AG04450 (cell line): ENCODE measurements around the gene COPZ1. TPM values are rescaled to one million over a fixed set of nuclear protein-coding genes. Genes with fewer than 3 reads are reported as not detected.
A peak's percentile ranks its signal among the peaks of the same experiment; 100 is the strongest.

Source experiments
- CTCF ChIA-PET: fragments of 300-600, 350-600 bp; formaldehyde crosslinking; extraction: SDS; loops from one replicate; lab custom pipeline; 2022; ENCODE audit warnings: antibody characterized with exemption, inconsistent platforms; lab: Charles Lee
- POLR2A ChIA-PET: fragments of 350-600 bp; formaldehyde crosslinking; extraction: SDS; loops from one replicate; lab custom pipeline; 2021; ENCODE audit warnings: antibody characterized with exemption, inconsistent platforms; lab: Yijun Ruan, JAX
- DNase-seq: peaks from one replicate; pipeline ENCODE4 v3.0.0-alpha.2; 2011; ENCODE audit warnings: low read depth, low spot score
- H3K27ac ChIP-seq: one replicate; pipeline ENCODE4 v1.5.1; 2012; ENCODE audit warnings: low read depth, low read length, control low read depth
- H3K27me3 ChIP-seq: one replicate; pipeline ENCODE4 v1.6.0; 2012; ENCODE audit warnings: low read length; ENCODE audit not compliant: control insufficient read depth, insufficient read depth
- H3K4me3 ChIP-seq: 2 replicates; pipeline ENCODE4 v1.5.1; 2011; ENCODE audit warnings: mild to moderate bottlenecking, low read depth, low read length, control low read depth
- H3K9me3 ChIP-seq: 2 replicates; pipeline ENCODE4 v1.5.1; 2012; ENCODE audit warnings: low read length; ENCODE audit not compliant: control insufficient read depth, insufficient read depth
- polyA plus RNA-seq: library from polyadenylated mRNA; depleted of rRNA; stranded (reverse); fragments of >200 nt; gene quantifications from 2 replicates; pipeline ENCODE4 v1.2.3, GENCODE V29; 2011
- TF ChIP-seq, protein P1 (sequence below): IDR thresholded peaks from 2 replicates; pipeline ENCODE4 v1.5.1; 2011; ENCODE audit warnings: low read depth, low read length, control low read depth, inconsistent platforms

The COPZ1 gene
- polyA plus RNA-seq, 1 experiment: 404 TPM

- DNase-seq: no peak
- TF ChIP-seq, protein P1, sequence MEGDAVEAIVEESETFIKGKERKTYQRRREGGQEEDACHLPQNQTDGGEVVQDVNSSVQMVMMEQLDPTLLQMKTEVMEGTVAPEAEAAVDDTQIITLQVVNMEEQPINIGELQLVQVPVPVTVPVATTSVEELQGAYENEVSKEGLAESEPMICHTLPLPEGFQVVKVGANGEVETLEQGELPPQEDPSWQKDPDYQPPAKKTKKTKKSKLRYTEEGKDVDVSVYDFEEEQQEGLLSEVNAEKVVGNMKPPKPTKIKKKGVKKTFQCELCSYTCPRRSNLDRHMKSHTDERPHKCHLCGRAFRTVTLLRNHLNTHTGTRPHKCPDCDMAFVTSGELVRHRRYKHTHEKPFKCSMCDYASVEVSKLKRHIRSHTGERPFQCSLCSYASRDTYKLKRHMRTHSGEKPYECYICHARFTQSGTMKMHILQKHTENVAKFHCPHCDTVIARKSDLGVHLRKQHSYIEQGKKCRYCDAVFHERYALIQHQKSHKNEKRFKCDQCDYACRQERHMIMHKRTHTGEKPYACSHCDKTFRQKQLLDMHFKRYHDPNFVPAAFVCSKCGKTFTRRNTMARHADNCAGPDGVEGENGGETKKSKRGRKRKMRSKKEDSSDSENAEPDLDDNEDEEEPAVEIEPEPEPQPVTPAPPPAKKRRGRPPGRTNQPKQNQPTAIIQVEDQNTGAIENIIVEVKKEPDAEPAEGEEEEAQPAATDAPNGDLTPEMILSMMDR: no peak
- Histone ChIP-seq H3K27me3 (no peaks in the 10 kb centered on the region), H3K9me3 (no peaks in the 10 kb centered on the region), H3K4me3 (no peak overlapping the region), H3K27ac (no peak overlapping the region)
- POLR2A ChIA-PET: interaction anchor here (1.2 to 1.3 kb wide), 2 partner anchors 16 to 40 kb away, joined by 4 to 6 read pairs; partner anchors contain the start of genes COPZ1 and NFE2
- CTCF ChIA-PET: interaction anchor here (0.6 to 4.8 kb wide), 7 partner anchors 16 to 127 kb away, joined by 3 to 56 read pairs (median 7); partner anchors contain the start of gene COPZ1
These were observed 15.9 kb downstream of the COPZ1 start for GRCh38 chr12:54340846-54341245.

DNA sequence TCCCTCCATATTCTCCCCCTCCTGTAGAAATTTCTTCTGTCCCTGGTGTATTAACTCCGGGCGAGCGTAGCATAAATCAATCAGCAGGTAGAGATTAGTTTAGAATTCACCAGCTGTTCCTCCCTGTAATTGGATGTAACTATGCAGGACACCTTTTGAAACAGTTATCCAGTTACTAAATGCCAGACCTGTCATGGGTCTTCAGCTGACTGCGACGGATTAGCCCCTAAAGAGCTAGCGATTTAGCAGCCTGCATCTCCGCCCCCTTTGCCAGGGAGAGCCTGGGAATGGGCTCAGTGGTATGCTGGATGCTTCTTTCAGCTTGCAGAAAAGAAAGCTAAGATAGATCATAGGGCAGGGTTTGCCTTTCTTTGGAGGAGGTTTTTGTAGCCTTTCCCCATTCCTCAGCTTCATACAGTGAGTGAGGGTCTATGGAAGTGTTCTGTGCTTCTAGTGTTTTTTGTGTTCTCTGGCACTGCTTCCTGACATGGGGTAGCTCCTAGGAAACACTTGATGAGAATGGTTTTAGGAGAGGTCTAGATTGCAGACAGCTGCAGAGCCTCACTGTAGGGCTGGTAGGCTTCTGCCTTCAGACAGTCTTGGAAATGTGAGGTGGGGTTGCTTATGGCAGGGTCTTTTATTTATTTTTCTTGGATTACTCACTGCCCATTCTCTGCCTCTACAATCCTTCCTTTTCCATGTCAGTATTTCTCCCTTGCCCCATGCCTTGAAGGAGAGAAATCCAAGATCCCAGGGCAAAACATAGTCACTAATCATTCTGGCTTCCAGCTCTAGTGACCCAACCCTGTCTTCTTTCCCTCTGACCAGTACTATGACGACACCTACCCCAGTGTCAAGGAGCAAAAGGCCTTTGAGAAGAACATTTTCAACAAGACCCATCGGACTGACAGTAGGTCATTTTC lies 16.7 kb downstream of the COPZ1 start:
- Histone ChIP-seq H3K4me3 (no peak overlapping the region), H3K9me3 (no peaks in the 10 kb centered on the region), H3K27me3 (no peaks in the 10 kb centered on the region), H3K27ac (peak overlapping the region; percentile 52)
- TF ChIP-seq, protein P1: no peak
- no peak for DNase-seq
- CTCF ChIA-PET: interaction anchor here (0.6 to 4.8 kb wide), 11 partner anchors 17 to 133 kb away, joined by 3 to 56 read pairs (median 6); partner anchors contain the start of gene COPZ1
- POLR2A ChIA-PET: interaction anchor here (0.7 to 1.3 kb wide), 5 partner anchors 17 to 90 kb away, joined by 3 to 6 read pairs (median 4); partner anchors contain the start of genes CBX5, COPZ1, HNRNPA1 and NFE2

DNA sequence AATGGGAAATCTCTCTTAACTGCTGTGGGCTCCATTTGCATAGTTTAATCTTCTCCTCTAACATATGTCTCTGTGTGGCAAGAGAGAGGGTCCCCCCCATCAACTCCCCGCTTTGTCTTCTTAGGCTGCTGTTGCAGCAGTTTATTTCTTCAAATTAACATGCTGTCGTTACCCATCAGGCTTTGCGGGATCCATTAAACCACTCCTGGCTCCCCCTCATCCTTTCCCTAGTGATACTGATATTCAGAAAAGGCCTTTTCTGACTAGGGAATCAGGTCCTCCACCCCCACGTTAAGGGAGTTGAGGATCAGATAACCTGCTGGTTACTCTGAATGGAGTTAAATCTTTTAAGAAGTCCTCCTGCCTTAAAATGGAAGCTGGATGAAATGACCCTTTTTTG lies 24.1 kb downstream of the COPZ1 start:
- Histone ChIP-seq H3K27ac (no peak overlapping the region), H3K27me3 (no peaks in the 10 kb centered on the region), H3K9me3 (no peaks in the 10 kb centered on the region), H3K4me3 (no peak overlapping the region)
- ChIA-PET CTCF (interaction anchor here (0.9 to 1.5 kb wide), 3 partner anchors 11 to 24 kb away, joined by 3 to 5 read pairs (median 3); partner anchors contain the start of gene COPZ1), POLR2A (no interaction called here)
- DNase-seq: no peak
- TF ChIP-seq, protein P1: no peak

DNA sequence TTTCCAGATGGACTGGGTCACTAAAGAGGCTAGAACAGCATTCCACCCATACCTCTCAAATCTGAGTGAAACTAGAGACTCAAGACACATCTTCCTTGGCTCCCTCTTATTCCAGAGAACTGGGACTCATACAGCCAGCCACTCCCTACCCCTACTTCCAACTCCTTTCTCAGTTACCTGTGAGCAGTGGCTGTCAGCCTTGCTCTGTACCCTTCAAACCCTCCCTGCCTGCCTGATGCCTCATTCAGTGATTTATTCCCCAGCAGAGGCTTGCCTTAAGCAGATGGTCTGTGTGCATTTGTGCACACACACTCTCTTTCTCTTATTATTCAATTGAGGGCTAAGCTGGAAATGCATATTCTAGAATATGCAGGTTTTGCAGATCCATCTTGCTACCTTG lies 24.7 kb downstream of the COPZ1 start:
- H3K9me3 ChIP-seq: no peaks in the 10 kb centered on the region
- H3K4me3 ChIP-seq: no peak overlapping the region
- CTCF ChIA-PET: interaction anchor here (0.9 to 1.5 kb wide), 3 partner anchors 12 to 25 kb away, joined by 3 to 5 read pairs (median 3); partner anchors contain the start of gene COPZ1
- DNase-seq: no peak
- POLR2A ChIA-PET: no interaction called here
- no peaks in the 10 kb centered on the region for H3K27me3 ChIP-seq
- TF ChIP-seq, protein P1: no peak
- H3K27ac ChIP-seq: peak overlapping the region; percentile 3
